Measurements from ENCODE around the gene FRS3. TPM values are rescaled to one million over a fixed set of nuclear protein-coding genes. Genes with fewer than 3 reads are reported as not detected.

FRS3 gene
- total and polyA plus RNA-seq, 9 of the 15 experiments (the other 6 are each of a cell fraction or from before 2014, with no cell fraction given): 0.03 to 3.7 (median 1.6) TPM

- no peak for TF ChIP-seq ZBTB33 (CRISPR knock-in tag; IDR thresholded peaks at IDR 0.05)
- TF ChIP-seq CREB3L1 (IDR thresholded peaks at IDR 0.05; ENCODE audit: borderline replicate concordance, low read depth): no peak
Measured at GRCh38 chr6:41814629-41815028, 34.9 kb upstream of the FRS3 start (continued).

- intact Hi-C loops (cut with micrococcal nuclease): no loop called here
- ATAC-seq (no peak), DNase-seq (ENCODE audit: extremely low read depth in 1 of 4, low spot score in 3 of 4) (no peak)
Measured at GRCh38 chr6:41813956-41814355, 34.3 kb upstream of the FRS3 start.

More at GRCh38 chr6:41813956-41814355, 34.3 kb upstream of the FRS3 start:
- Histone ChIP-seq H3K9ac (ENCODE audit: insufficient read depth in 1 of 2, low read depth in 2 of 2, low read length in 2 of 2) (no peak overlapping the region), H3K79me2 (ENCODE audit: control insufficient read depth, insufficient read depth, low read length) (no peaks in the 10 kb centered on the region; the same call in 2 of the 3 replicates), H3K4me1 (replicated peaks in 1 of 2; ENCODE audit: control insufficient read depth in 2 of 2, insufficient read depth in 2 of 2, low read length in 2 of 2) (peaks cover 0 to 13% of the 10 kb centered on the region in 2 experiments; a peak in 3 of 5 replicates), H4K20me1 (replicated peaks; ENCODE audit: control insufficient read depth, insufficient read depth, low read length) (no peaks in the 10 kb centered on the region), H3K4me2 (ENCODE audit: insufficient read depth, low read length) (no peak overlapping the region), H3K4me3 (no peak overlapping the region), H3K9me1 (ENCODE audit: control insufficient read depth, insufficient read depth, low read length) (no peaks in the 10 kb centered on the region), H3K9me3 (replicated peaks; ENCODE audit: control insufficient read depth, insufficient read depth, low read depth, low read length) (no peaks in the 10 kb centered on the region), H3K36me3 (ENCODE audit: control insufficient read depth, insufficient read depth, low read length) (no peaks in the 10 kb centered on the region), H3K27ac (ENCODE audit: extremely low read depth, low read depth, low read length) (no peak overlapping the region), H3K27me3 (ENCODE audit: control insufficient read depth in 2 of 2, insufficient read depth in 2 of 2, low read length in 2 of 2) (no peaks in the 10 kb centered on the region), H2AFZ (ENCODE audit: low read depth, low read length) (no peak overlapping the region)
- ChIA-PET CTCF (ENCODE audit: low intra/inter-chr PET ratio) (interaction anchor here (0.5 to 0.6 kb wide), 2 partner anchors 10 to 38 kb away, joined by 3 to 4 read pairs; no protein-coding TSS in a partner anchor), POLR2A (interaction anchor here (1.0 to 1.1 kb wide), 3 partner anchors 42 to 154 kb away, joined by 3 read pairs; no protein-coding TSS in a partner anchor)
- TF ChIP-seq ZNF316 (IDR thresholded peaks at IDR 0.05): peak; percentile 44
- TF ChIP-seq C11orf30 (IDR thresholded peaks at IDR 0.05; ENCODE audit: low read depth): peak; percentile 42; the same call in 1 of the 2 replicates
- no peak for TF ChIP-seq ZNF398 (CRISPR knock-in tag; IDR thresholded peaks at IDR 0.05)
- no peak for TF ChIP-seq TRIM25 (IDR thresholded peaks at IDR 0.05; ENCODE audit: borderline replicate concordance)
- 0 out of 2 replicates have a peak, but pooled peaks have one; percentile 4 for TF ChIP-seq MAFG (tag; conservative IDR thresholded peaks at IDR 0.05)
- TF ChIP-seq MAFF (IDR thresholded peaks at IDR 0.05; ENCODE audit: low read length): peak; percentile 19; the same call in 1 of the 2 replicates
- in situ Hi-C loops (cut with MboI): no loop called here
- BruUV-seq (replicated peaks): no TSS peak
- no peak for FAIRE-seq
- 47% methylated on average over 2 of the region's 2 CpGs for whole genome bisulfite sequencing (ENCODE audit: insufficient coverage, low coverage, missing lambda C conversion rate)

All from K562 (cell line).